HCT116 (cell line): ENCODE data around the gene SHROOM3.

Experiments
- CTCF ChIP-seq, 3 experiments: fragments of 200-600 bp in 1 of 3; sonication (generic) in 1 of 3; IDR thresholded peaks in 2 of 3; conservative IDR thresholded peaks in 1 of 3; 2 replicates each; pipeline ENCODE4 v1.5.1; 2012 to 2017; ENCODE audit warnings: low read depth in 2 of 3, low read length in 2 of 3, antibody characterized with exemption in 1 of 3, borderline replicate concordance in 1 of 3, control low read depth in 1 of 3, mild to moderate bottlenecking in 1 of 3, mixed read lengths in 1 of 3, mixed run types in 1 of 3, moderate library complexity in 1 of 3; ENCODE audit not compliant: insufficient read depth in 1 of 3
- EZH2phosphoT487 ChIP-seq: fragments of 200-600 bp; IDR thresholded peaks from 2 replicates; pipeline ENCODE4 v1.6.1; 2018; ENCODE audit warnings: antibody characterized with exemption, borderline replicate concordance
- JUND ChIP-seq: IDR thresholded peaks from 2 replicates; pipeline ENCODE4 v1.6.1; 2012
- POLR2AphosphoS5 ChIP-seq: IDR thresholded peaks from 2 replicates; pipeline ENCODE4 v1.6.1; 2011; ENCODE audit warnings: mild to moderate bottlenecking, low read depth, low read length, moderate library complexity
- SRF ChIP-seq: IDR thresholded peaks from 2 replicates; pipeline ENCODE4 v1.6.1; 2012; ENCODE audit warnings: low read depth
- YY1 ChIP-seq: IDR thresholded peaks from 2 replicates; pipeline ENCODE4 v1.6.1; 2011; ENCODE audit warnings: low read length, low read depth, moderate library complexity, mild to moderate bottlenecking; ENCODE audit not compliant: insufficient replicate concordance; ENCODE audit errors: extremely low read depth
- ZBTB33 ChIP-seq: IDR thresholded peaks from 2 replicates; pipeline ENCODE4 v1.6.1; 2011; ENCODE audit warnings: mild to moderate bottlenecking, low read length, moderate library complexity; ENCODE audit not compliant: insufficient replicate concordance; ENCODE audit errors: extremely low read depth

GRCh38 chr4:76698141-76698540, 263.1 kb downstream of the SHROOM3 start:
- TF ChIP-seq SRF: no peak
- TF ChIP-seq POLR2AphosphoS5: no peak
- no peak for TF ChIP-seq JUND
- no peak for TF ChIP-seq CTCF (IDR thresholded peaks at IDR 0.05 in 2 of 3, conservative IDR thresholded peaks at IDR 0.05 in 1 of 3; ENCODE audit: borderline replicate concordance in 1 of 3, insufficient read depth in 1 of 3, low read depth in 2 of 3, low read length in 2 of 3)
- TF ChIP-seq ZBTB33: no peak
- no peak for TF ChIP-seq EZH2phosphoT487
- no peak for TF ChIP-seq YY1
